NB4 (cell line): ENCODE measurements around the gene CDH4.

Experiments used
- DNase-seq: peaks from one replicate; pipeline ENCODE4 v3.0.0; 2010; ENCODE audit warnings: low read depth
- H3K4me3 ChIP-seq: one replicate; pipeline ENCODE4 v1.5.1; 2011; ENCODE audit warnings: mild to moderate bottlenecking, low read depth, low read length, moderate library complexity
- CTCF ChIP-seq: IDR thresholded peaks from one replicate; pipeline ENCODE4 v1.5.1; 2012; ENCODE audit warnings: low read depth, low read length
- MAX ChIP-seq: IDR thresholded peaks from 2 replicates; pipeline ENCODE4 v1.6.1; 2011; ENCODE audit warnings: low read depth, low read length
- MYC ChIP-seq: IDR thresholded peaks from 2 replicates; pipeline ENCODE4 v1.6.1; 2011; ENCODE audit warnings: low read depth, low read length
- POLR2A ChIP-seq: IDR thresholded peaks from 2 replicates; pipeline ENCODE4 v1.6.1; 2011; ENCODE audit warnings: mild to moderate bottlenecking; ENCODE audit not compliant: insufficient read length; ENCODE audit errors: extremely low read depth

CDH4 gene

GRCh38 chr20:61708891-61709290 lies 456.8 kb downstream of the CDH4 start:
- no peak overlapping the region for H3K4me3 ChIP-seq
- no peak for DNase-seq
- TF ChIP-seq MAX (no peak), POLR2A (no peak), MYC (no peak), CTCF (no peak)

- H3K4me3 ChIP-seq: no peak overlapping the region
- TF ChIP-seq POLR2A: no peak
- TF ChIP-seq MYC: no peak
- TF ChIP-seq MAX: no peak
- no peak for TF ChIP-seq CTCF
- DNase-seq: no peak
Observed at GRCh38 chr20:61710108-61710507, 458.0 kb downstream of the CDH4 start.

GRCh38 chr20:61712688-61713087 lies 460.6 kb downstream of the CDH4 start:
- DNase-seq: no peak
- TF ChIP-seq MAX (no peak), MYC (no peak)
- no peak overlapping the region for H3K4me3 ChIP-seq

GRCh38 chr20:61718361-61719005 lies 466.4 kb downstream of the CDH4 start:
- no peak overlapping the region for H3K4me3 ChIP-seq
- TF ChIP-seq POLR2A (no peak), CTCF (no peak), MAX (no peak), MYC (no peak)
- no peak for DNase-seq

GRCh38 chr20:61719691-61720347 lies 467.8 kb downstream of the CDH4 start:
- H3K4me3 ChIP-seq: no peak overlapping the region
- DNase-seq: no peak
- TF ChIP-seq CTCF: no peak
- no peak for TF ChIP-seq MYC
- no peak for TF ChIP-seq POLR2A
- TF ChIP-seq MAX: no peak

GRCh38 chr20:61720348-61720696 lies 468.3 kb downstream of the CDH4 start:
- no peak for DNase-seq
- H3K4me3 ChIP-seq: no peak overlapping the region
- no peak for TF ChIP-seq MYC
- TF ChIP-seq MAX: no peak
- TF ChIP-seq CTCF: no peak
- no peak for TF ChIP-seq POLR2A
